HS-5 (cell line): ENCODE results near the gene ABCC3.

ENCODE experiments used
- DNase-seq: peaks from one replicate; pipeline ENCODE4 v3.0.0-alpha.2; 2012; ENCODE audit warnings: low read depth

Gene ABCC3

DNA sequence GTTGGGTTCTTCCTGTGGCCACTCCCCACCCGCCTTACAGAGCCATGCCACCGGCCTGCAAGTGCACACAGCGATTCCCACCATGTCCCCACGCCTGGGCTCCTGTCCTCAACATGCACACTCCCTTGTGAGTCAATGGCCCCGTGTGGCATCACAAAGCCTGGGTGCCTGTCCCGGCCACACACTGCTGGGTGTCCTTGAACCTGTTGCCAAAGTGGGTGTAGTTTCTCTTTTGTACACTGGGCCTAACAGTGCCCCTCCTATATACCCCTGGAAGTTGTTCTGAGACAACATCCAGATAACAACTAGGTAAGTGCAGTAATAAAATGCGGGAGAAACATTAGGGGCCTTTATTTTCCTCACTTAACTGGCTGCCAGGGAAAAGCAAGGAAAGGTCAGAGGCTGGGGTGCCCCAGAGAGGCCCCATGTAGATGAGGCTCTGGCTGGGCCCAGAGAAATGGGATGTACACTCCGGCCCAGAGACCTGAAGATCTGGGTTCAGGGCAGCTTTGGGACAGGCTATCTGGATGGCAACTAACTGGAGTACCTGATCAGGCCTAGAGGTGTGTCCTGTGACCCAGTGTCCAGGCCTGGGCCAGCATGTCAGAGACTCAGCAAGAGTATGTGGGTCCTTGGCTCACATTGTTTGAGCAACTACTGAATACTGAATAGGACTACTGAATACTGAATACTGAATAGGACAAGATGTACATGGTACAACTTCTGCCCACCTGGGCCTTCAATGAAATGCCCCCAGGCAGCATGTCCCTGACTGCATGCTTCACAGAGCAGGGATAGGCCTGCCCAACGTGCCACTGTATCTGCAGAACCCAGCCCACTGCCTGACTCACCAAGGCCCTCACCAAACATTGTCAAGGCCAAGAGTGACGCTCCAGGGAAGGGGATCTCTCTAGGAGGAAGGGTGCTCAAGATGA lies 8.3 kb downstream of the ABCC3 start:
- DNase-seq, result no peak

DNA sequence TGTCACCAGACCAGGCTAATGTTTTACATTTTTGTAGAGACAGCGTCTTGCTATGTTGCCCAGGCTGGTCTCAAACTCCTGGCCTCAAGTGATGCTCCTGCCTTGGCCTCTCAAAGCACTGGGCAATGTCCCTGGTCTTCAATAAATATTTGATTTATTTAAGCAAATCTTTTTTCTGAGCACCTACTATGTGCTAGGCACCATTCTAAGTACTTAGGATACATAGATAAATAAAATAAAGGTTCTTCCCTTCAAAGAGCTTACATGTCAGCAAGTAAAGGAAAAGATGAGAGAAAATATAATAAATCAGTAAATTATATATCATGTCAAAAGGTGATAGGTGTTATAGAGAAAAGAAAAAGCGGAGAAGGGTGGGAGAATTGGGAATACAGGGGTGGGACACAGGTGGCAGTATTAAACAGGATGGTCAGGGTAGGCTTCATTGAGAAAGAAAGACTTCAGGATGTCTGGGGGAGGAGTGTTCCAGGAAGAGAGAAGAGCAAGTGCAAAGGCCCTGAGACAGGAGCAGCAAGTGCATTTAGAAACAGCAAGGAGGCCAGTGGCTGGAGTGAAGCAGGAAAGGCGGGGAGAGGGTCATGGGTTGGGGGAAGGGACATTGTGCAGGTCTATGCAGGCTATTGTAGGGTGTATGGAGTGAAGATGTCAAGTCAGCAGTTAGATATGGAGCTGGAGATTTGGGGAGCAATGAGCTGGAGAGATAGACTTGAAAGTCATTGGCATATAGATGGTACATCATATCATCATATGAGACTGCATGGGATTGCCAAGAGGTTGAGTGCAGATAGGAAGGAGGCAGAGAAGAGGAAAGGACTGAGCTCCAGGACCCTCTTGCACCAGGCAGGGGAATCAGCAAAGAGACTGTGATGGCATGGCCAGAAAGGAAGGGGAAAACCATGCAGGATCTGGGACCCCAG lies 11.3 kb downstream of the ABCC3 start:
- DNase-seq, result no peak

DNA sequence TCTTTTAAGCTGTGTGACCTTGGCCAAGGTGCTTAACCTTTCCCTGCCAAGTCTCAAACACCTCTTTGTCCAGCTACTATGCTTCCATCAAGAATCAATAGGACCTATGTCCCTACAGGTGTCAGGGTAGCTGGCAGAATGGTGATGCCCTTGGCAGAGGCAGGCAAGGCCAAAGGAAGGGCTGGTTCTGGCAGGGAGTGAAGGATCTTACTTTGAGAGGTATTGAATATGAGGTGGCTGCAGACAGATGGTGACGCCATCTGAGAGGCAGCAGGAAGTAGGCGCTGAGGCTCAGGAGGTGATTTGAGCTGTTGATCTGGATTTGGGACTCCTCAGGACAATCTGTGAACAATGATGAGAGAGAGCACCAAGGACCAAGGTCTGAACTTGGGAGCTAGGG lies 12.5 kb downstream of the ABCC3 start:
- no peak for DNase-seq

DNA sequence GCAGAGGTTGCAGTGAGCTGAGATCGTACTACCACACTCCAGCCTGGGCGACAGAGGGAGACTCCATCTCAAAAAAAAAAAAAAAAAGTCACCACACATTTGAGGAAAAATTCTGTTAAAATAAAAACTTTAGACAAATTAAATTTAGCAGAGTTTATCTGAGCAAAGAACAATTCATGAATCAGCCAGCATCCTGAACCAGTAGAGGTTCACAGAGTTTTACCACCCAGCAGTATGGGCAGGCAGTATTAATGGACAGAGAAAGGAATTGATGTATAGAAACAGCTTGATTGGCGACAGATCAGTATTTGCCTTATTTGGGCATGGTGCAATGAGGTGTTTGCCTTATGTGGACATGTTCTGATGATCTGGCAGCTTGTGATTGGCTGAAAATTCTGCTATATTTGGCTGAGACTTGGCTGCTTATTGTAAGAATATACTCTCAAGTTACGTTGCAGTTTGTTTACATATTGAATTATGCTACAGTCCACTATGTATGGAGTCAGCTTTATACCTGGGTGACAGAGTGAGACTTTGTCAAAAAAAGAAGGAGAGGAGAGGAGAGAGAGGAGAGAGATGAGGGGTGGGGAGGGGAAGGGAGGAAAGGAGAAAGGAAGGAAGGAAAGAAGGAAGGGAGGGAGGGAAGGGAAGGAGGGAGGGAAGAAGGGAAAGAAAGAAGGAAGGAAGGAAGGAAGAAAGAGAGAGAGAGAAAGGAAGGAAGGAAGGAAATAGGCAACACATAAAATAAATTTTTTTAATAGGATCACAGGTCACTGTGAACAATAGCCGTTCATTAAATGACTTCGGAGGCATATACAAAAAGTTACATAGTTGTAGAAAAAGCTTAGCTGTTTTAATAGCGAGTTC lies 14.6 kb downstream of the ABCC3 start:
- DNase-seq, result no peak

DNA sequence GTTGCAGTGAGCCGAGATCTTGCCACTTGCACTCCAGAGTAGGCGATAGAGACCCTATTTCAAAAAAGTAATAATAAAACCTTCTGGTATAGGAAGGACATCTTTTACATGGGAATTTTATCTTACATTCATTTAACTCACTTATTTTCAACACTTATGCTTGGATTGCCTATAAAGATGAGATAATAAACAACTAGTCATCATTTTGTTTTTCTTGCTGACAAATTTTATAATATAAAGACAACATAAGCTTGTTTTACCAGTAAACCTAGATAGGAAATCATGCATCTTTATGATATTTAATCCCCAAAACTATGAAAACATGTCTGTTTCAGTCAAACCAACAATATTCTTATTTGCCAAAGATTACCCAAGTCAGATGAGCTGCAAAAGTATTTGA lies 17.0 kb downstream of the ABCC3 start:
- DNase-seq, result no peak

DNA sequence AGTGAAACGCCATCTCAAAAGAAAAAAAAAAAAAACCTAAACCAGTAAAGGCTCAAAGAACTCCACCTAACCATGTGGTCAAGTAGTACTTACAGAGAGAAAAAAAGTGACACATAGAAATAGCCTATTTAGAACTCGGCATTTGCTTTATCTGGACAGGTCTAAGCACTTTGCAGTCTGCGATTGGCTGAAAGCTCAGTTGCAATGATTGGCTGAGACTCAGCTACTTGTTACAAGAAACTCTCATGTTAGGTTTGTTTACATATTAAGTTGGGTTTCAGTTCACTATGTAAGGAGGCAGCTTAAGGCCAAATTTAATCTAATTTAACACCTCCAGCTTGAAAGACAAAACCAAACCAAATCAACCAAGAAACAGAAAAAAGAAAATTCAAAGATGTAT lies 19.1 kb downstream of the ABCC3 start:
- no peak for DNase-seq

DNA sequence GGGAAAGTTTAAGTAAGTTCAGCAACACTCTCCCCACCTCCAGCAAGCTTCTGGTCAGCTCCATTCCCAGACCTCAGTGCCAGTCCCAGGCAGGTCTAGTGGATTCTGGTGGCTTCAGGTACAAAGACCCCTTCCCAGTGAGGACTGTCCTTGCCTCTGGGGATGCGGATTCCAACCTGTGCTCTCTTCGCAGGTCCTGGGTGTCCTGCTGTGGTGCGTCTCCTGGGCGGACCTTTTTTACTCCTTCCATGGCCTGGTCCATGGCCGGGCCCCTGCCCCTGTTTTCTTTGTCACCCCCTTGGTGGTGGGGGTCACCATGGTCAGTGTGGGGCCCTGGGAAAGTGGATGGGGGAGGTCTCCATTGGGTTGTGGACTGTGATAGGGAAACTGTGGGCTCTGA lies 21.8 kb downstream of the ABCC3 start:
- no peak for DNase-seq

DNA sequence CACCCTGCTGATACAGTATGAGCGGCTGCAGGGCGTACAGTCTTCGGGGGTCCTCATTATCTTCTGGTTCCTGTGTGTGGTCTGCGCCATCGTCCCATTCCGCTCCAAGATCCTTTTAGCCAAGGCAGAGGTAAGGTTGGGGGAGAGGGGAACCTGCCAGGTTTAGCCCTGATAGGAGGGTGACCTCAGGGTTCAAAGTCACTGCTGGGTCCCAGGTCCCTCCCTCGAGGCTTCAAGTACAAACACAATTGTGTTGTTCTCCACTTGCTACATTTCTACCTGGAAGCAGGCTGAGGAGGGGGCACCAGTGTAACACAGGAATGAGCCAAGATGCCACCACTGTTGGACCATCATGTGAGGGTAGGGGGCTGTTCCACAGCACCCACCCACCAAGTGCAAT lies 22.4 kb downstream of the ABCC3 start:
- DNase-seq, result no peak

DNA sequence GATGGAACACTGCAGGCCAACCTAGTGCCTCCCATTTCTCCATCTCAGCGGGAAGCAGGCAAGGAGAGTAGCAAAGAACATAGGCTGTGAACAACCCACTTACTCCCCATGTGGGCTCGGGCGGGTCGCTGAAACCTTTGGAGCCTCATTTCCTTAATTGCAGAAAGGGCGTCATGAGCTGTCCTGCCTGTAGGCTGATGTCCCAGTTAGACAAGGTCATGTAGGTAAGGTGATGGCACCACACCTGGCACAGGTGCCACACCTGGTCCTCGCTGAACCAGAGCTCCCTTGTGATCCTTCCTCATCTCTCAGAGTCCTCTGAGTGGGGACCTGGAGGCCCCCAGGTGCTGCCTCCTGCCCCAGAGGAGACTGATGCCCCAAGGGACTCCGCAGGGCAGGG lies 22.9 kb downstream of the ABCC3 start:
- no peak for DNase-seq

DNA sequence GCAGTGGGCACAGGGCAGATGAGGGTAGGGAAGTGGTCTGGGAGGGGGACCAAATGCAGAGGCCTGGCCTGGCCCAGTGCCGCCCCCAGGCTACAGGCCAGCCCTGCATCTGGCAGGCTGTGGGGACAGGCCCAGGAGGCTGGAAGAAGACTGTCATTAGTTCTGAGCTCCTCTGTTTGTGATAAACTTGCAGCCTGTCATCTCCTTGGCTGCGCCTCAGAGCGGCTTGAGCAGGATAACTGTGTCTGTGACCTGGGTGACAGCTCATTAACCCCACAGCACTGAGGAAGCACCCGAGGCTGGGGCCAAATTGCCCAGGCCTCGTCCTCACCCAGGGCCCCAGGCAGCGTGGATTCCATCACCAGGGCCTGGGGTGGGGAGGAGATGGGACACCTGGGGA lies 23.9 kb downstream of the ABCC3 start:
- no peak for DNase-seq

DNA sequence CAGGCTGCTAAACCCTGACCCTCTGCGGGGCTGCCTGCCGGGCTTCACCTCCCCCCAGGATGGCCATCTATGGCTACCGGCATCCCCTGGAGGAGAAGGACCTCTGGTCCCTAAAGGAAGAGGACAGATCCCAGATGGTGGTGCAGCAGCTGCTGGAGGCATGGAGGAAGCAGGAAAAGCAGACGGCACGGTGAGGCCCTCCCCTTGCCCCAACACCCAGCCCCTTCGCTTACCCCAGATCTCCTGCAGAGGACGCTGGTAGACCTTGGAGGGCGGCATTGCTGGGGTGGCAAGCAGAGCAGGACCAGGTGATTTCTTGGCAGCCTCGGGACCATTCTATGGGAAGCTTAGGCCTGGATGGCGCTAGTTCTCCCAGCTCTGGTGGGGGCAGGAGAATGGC lies 24.5 kb downstream of the ABCC3 start:
- no peak for DNase-seq

DNA sequence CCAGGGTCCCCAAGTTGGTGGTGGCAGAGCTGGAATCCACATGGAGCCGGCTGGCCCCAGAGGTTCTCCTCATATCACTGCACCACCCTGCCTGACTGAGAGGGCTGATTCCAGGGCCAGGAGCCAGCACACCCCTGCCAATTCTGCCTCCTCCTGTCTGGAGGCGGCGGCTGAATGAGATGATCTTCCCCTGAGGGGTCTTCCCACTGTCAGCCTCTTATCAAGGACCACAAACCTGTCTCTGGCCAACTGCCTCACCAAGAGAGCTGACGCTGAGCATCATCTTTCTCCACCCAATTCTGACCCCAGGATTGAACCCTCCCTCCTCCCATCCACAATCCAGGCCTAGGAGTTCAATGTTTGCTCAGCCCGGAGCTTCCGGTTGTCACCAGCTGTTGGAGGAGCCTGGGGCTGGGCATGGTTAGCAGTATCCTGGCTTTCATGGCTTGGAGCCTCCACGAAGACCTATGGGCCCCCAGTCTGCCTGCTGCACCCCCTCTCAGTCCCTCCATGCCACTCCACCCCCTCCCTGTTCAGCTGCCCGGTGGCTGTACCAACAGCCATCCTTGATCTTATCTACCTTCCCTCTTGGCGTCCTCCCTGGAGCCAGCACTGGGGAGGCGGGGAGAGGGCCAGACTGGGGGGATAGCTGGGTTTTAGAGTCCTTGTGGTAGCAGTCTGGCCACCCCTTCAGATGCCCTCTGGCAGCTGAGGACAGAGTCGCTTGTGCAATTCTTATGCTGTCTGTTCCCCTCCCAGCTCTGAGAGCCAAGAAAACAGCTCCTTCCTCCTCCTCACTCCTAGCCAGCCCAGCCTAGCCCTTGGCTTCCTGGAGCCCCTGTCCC lies 25.6 kb downstream of the ABCC3 start:
- no peak for DNase-seq

DNA sequence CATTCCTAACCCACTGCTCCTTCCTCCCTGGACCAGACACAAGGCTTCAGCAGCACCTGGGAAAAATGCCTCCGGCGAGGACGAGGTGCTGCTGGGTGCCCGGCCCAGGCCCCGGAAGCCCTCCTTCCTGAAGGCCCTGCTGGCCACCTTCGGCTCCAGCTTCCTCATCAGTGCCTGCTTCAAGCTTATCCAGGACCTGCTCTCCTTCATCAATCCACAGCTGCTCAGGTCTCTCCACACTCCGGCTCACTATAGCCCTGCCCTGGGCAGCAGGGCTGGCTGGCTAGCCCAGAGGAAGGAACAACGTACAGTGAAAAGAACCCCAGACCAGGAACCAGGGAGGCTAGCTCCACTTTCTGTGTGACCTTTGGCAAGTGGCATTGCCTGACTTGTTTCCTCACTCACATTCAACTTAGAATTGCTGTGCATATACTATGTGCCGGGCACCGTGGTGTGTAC lies 26.2 kb downstream of the ABCC3 start:
- no peak for DNase-seq

DNA sequence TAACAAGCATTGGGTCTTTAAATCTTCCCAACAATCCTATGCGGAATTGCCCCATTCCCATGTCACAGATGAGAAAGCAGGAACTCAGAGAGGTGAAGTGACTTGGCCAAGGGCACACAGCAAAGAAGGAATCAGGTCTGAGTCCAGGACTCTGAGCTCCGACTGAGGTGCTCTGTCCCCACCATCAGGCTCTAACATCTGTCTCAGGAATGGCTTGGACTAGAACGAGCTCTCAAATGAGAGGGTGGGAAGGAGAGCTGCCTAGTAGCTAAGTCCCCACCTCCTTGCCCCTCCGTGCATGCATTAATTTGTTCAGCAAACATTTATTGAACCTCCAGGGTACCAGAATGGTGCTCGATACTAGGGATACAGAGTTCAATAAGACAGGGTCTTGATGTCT lies 26.7 kb downstream of the ABCC3 start:
- DNase-seq, result no peak

DNA sequence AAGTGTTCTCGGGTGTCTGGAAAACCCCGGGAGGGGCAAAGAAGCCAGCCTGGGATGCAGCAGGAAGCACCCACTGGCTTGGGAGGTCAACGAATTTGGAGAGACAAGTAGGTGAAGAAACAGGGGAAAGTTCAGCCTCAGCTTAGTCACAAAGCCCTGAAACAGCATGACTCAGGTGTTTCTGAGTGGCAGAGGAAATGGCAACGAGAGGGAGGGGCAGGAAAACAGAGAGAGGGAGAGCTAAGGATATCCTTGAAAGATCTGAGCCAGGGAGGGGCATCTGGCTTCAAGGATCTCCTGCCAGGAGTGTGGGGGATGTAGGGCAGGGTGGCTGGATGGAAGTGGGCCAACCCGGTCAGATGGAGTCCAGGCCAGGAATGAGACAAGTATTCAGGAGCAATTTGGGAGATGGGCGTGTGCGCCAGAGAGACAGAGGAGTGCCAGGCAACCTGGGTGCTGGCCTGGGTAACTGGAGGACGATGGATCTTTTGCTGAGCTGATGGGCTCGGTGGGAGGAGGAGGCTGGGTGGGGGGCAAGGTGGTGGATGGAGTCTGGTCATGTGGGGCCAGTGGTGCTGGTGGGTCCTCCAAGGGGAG lies 27.2 kb downstream of the ABCC3 start:
- peak; percentile 84 for DNase-seq

DNA sequence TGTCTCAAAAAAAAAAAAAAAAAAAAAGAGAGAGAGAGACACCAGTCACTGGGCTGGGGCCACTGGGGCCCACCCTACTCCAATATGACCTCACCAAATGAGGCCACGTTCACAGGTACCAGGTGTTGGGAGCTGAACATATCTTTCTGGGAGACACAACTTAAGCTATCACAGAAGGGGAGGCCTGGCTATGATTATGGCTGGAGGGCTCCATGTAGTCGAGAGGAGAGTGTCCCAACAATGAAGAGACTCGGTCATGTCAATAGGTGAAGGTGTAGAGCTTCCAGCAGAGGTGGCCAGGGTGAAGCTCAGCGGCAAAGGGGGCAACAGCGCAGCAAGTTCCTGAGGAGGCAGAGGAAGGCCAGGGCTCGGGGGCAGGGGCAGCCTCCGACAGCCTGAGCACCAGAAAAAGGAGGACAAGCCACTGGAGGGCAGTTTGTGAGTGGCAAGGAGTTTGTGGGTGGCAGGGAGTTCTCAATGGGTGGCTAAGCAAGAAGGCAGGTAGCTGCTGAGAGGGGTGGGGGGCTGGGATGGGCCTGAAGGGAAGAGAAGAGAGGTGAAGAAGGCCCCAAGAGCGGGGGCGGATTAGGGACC lies 28.0 kb downstream of the ABCC3 start:
- DNase-seq, result no peak

DNA sequence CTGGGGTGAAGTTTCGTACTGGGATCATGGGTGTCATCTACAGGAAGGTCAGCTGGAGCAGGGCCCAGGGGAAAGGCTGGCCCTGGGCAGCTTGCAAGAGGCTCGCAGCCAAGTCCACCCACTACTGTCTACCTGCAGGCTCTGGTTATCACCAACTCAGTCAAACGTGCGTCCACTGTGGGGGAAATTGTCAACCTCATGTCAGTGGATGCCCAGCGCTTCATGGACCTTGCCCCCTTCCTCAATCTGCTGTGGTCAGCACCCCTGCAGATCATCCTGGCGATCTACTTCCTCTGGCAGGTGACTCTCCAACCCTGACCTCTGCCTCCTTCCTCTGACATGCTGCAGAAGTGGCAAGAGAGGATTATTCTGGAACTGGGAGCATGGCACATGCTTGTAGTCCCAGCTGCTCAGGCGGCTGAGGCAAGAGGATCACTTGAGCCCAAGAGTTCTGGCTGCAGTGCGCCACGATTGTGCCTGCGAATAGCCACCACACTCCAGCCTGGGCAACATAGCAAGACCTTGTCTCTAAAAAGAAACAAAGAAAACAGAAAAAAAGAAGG lies 29.2 kb downstream of the ABCC3 start:
- DNase-seq, result no peak

DNA sequence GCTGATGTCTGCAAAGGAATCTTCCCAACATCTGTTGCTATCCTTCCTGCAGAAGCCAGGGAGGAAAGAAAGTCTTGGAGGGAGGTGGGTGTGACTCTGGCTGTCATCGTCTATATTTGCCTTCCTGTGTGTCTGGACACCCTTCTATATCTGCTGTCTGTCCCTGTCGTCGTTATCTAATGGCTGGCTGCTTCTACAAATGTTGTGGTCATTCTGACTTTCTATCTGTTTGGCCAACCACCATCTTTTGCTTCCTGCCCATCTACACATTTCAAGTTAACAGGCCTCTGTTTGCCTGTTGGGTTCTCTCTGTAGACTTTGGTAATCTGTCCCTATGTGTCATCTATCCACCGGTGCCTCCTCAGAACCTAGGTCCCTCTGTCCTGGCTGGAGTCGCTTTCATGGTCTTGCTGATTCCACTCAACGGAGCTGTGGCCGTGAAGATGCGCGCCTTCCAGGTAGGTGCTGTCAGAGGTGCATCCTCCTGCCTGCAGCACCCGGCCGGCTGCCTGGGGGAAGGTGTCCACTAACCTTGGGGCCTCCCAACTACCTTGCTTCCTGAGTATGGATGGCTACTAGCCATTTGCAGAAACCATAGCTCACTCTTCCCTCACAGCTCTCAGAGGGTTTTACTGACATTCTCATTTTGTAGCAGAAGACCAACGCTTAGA lies 30.2 kb downstream of the ABCC3 start:
- no peak for DNase-seq

DNA sequence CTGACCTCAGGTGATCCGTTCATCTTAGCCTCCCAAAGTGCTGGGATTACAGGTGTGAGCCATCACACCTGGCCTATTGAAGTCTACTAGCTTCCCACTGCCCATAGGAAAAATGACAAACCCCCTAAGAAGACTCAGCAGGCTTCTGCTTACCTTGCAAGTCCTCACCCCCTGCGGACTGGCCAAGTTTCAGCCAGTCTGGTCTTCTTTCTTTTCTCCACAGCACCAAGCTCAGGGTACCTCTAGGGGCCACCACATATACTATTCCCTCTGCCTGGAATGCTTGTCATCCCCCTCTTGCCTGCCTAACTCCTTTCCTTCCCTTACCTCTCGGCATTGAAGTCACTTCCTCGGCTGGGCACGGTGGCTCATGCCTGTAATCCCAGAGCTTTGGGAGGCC lies 31.2 kb downstream of the ABCC3 start:
- no peak for DNase-seq
